OCI-LY3 (cell line): Measurements from ENCODE around the gene ARHGAP27.
A peak's percentile ranks its signal among the peaks of the same experiment; 100 is the strongest.

Experiments
- H2AFZ ChIP-seq: fragments of 200-600, 300-600 bp; shearing (Covaris generic); 2 replicates; pipeline ENCODE4 v1.6.0; 2014; ENCODE audit warnings: antibody characterized with exemption, low read depth, low read length
- H3K27ac ChIP-seq: fragments of 200-600, 300-600 bp; sonication (generic); 2 replicates; pipeline ENCODE4 v1.5.1; 2014; ENCODE audit warnings: mild to moderate bottlenecking, low read length, moderate library complexity, mixed read lengths
- H3K27me3 ChIP-seq: fragments of 200-600, 300-600 bp; sonication (generic); 2 replicates; pipeline ENCODE4 v1.6.1; 2014; ENCODE audit warnings: low read depth, low read length, mixed read lengths
- H3K36me3 ChIP-seq: fragments of 200-600, 300-600 bp; sonication (generic); replicated peaks from 2 replicates; pipeline ENCODE3; 2014; ENCODE audit warnings: low read depth, low read length, mixed read lengths
- H3K4me1 ChIP-seq: fragments of 300-600, 200-600 bp; sonication (generic); 2 replicates; pipeline ENCODE4 v1.6.1; 2014; ENCODE audit warnings: low read length, mixed read lengths
- H3K4me2 ChIP-seq: fragments of 200-600, 300-600 bp; sonication (generic); 2 replicates; pipeline ENCODE4 v1.6.1; 2014; ENCODE audit warnings: low read length, mixed read lengths
- H3K4me3 ChIP-seq: fragments of 300-600, 200-600 bp; sonication (generic); 2 replicates; pipeline ENCODE4 v1.5.1; 2014; ENCODE audit warnings: antibody characterized with exemption, mild to moderate bottlenecking, low read length, moderate library complexity
- H3K79me2 ChIP-seq: fragments of 300-600, 200-600 bp; shearing (Covaris generic); 2 replicates; pipeline ENCODE4 v1.6.1; 2014; ENCODE audit warnings: mild to moderate bottlenecking, low read length, mixed read lengths
- H3K9ac ChIP-seq: fragments of 300-600, 200-600 bp; shearing (Covaris generic); 2 replicates; pipeline ENCODE4 v1.6.0; 2014; ENCODE audit warnings: mild to moderate bottlenecking, low read length, moderate library complexity
- H3K9me3 ChIP-seq: fragments of 200-600, 300-600 bp; shearing (Covaris generic); 2 replicates; pipeline ENCODE4 v1.6.1; 2014; ENCODE audit warnings: low read length, mixed read lengths; ENCODE audit not compliant: insufficient read depth
- H4K20me1 ChIP-seq: fragments of 200-600, 300-600 bp; sonication (generic); 2 replicates; pipeline ENCODE4 v1.6.1; 2016; ENCODE audit warnings: low read length, mixed read lengths; ENCODE audit not compliant: insufficient read depth
- CTCF ChIP-seq: fragments of 200-600, 300-600 bp; sonication (generic); IDR thresholded peaks from 2 replicates; pipeline ENCODE4 v1.5.1; 2014; ENCODE audit warnings: antibody characterized with exemption, low read length, low read depth
- EZH2phosphoT487 ChIP-seq: fragments of 200-600 bp; shearing (Covaris generic); IDR thresholded peaks from 2 replicates; pipeline ENCODE4 v1.6.1; 2018; ENCODE audit warnings: antibody characterized with exemption, mixed run types, low read depth

The ARHGAP27 gene

DNA sequence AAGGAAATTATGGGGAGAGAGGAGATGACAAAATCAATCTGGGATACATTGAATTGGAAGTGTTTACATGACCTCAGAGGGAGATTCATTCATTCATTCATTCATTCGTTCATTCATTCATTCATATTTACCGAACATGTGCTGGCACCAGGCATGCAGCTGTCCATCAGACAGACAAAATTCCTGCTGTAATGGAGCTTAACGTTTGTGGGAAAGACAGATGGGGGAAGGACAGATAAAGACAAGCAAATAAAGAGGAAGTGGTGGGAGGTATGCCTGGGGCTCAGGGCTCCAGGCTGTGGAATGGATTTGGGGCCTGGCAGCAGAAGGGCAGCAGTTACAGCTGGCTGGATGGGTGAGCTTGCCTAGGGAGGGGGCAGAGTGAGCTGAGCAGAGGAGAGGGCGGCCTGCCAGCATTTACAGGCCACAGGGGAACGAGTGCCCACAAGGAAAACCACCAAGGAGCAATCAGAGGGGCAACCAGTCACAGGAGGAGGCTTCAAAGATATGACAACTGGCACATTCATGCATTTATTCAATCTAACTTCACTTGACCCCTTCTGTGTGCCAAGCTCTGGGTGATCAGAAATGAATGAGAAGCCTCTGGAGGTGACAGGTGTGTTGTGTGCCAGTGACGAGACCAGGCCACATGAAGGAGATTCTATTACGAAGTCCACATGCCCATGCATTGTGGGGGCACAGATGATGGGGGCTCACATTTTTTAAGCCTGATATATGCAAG lies 48.5 kb downstream of the ARHGAP27 start:
- H3K4me1 ChIP-seq: peaks cover 66% of the 10 kb centered on the region
- TF ChIP-seq EZH2phosphoT487 (no peak), CTCF (no peak)
- H3K9me3 ChIP-seq: no peaks in the 10 kb centered on the region
- H3K9ac ChIP-seq: no peak overlapping the region
- no peak overlapping the region for H3K4me3 ChIP-seq
- H4K20me1 ChIP-seq: no peaks in the 10 kb centered on the region
- no peaks in the 10 kb centered on the region for H3K36me3 ChIP-seq
- H3K27me3 ChIP-seq: peaks cover 23% of the 10 kb centered on the region
- no peak overlapping the region for H3K4me2 ChIP-seq
- H2AFZ ChIP-seq: no peak overlapping the region
- H3K79me2 ChIP-seq: no peaks in the 10 kb centered on the region
- H3K27ac ChIP-seq: no peak overlapping the region

DNA sequence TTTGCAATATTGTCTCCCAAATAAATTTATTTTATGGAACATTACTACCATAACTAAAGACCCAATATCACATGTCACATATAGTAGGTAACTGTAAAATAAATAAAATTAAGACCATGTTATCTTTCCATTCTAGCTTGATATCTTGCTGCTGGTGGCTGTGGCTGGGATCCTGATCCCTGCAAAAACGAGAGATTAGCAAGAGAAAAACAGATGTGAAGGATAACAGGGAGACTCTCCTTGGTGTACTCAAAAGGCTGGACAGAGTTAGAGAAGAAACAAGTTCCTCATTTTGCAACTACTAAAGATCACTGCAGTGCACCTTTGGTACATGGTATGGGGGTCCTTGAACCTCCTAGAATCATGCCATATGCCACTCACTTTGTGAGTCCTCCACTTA lies 49.7 kb downstream of the ARHGAP27 start:
- no peak for TF ChIP-seq EZH2phosphoT487
- TF ChIP-seq CTCF: no peak
- no peak overlapping the region for H3K4me2 ChIP-seq
- H3K27ac ChIP-seq: no peak overlapping the region

DNA sequence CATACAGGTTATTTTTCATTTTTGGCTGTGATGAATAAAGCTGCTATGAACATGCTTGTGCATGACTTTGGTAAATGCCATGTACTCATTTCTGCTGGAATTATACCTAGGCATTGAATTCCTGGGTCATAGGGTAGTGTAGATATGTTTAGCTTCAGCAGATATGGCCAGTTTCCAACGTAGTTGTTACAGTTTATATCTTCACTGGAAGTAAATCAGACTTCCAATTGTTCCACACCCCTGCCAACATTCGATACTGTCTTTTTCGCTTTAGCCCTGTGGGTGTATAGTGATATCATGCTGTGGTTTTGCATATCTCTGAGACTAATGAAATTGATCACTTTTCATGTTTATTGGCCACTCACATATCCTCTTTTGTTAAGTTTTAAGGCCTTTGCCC lies 50.4 kb downstream of the ARHGAP27 start:
- H3K36me3 ChIP-seq: no peaks in the 10 kb centered on the region
- no peaks in the 10 kb centered on the region for H3K9me3 ChIP-seq
- no peak overlapping the region for H3K4me3 ChIP-seq
- H3K9ac ChIP-seq: no peak overlapping the region
- no peak overlapping the region for H3K4me2 ChIP-seq
- H3K27ac ChIP-seq: no peak overlapping the region
- peaks cover 14% of the 10 kb centered on the region; the same call in 1 of the 2 replicates for H3K27me3 ChIP-seq
- no peak for TF ChIP-seq CTCF
- TF ChIP-seq EZH2phosphoT487: no peak
- no peaks in the 10 kb centered on the region for H3K79me2 ChIP-seq
- H4K20me1 ChIP-seq: no peaks in the 10 kb centered on the region
- H3K4me1 ChIP-seq: peaks cover 68% of the 10 kb centered on the region
- H2AFZ ChIP-seq: no peak overlapping the region

More for the DNA sequence above, 49.7 kb downstream of the ARHGAP27 start:
- no peak overlapping the region for H2AFZ ChIP-seq
- H3K27me3 ChIP-seq: peaks cover 20% of the 10 kb centered on the region
- no peaks in the 10 kb centered on the region for H3K9me3 ChIP-seq
- H3K4me1 ChIP-seq: peaks cover 68% of the 10 kb centered on the region
- H3K79me2 ChIP-seq: no peaks in the 10 kb centered on the region
- no peak overlapping the region for H3K9ac ChIP-seq
- no peaks in the 10 kb centered on the region for H3K36me3 ChIP-seq
- H4K20me1 ChIP-seq: no peaks in the 10 kb centered on the region
- no peak overlapping the region for H3K4me3 ChIP-seq

DNA sequence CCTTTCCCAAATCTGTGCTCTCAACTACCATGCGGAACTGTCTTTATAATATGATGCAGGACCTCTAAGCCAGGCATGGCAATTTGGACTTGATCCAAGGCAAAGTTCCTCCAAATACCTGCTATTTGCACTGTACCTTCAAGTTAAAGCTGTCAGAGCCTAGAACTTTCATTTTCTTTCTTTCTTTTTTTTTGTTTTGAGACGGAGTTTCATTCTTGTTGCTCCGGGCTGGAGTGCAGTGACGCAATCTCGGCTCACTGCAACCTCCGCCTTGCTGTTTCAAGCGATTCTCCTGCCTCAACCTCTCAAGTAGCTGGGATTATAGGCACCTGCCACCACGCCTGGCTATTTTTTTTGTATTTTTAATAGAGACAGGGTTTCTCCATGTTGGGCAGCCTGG lies 51.7 kb downstream of the ARHGAP27 start:
- Histone ChIP-seq H3K4me3 (peak overlapping the region; percentile 44), H3K79me2 (no peaks in the 10 kb centered on the region), H3K4me2 (peak overlapping the region; percentile 62), H3K9ac (peak overlapping the region; percentile 13; the same call in 1 of the 2 replicates), H3K27ac (no peak overlapping the region; the same call in 1 of the 2 replicates), H2AFZ (no peak overlapping the region), H3K36me3 (no peaks in the 10 kb centered on the region), H4K20me1 (no peaks in the 10 kb centered on the region), H3K9me3 (no peaks in the 10 kb centered on the region), H3K4me1 (peaks cover 75% of the 10 kb centered on the region), H3K27me3 (peaks cover 7% of the 10 kb centered on the region; the same call in 1 of the 2 replicates)
- TF ChIP-seq EZH2phosphoT487: no peak
- TF ChIP-seq CTCF: no peak
